Caco-2 (cell line): ENCODE measurements around the gene SYT8. TPM values are rescaled to one million over a fixed set of nuclear protein-coding genes. Genes with fewer than 3 reads are reported as not detected.

Experiments used
- BruUV-seq: library from RNA; stranded (reverse); fragments of 400-500 nt; replicated peaks from 2 replicates; lab custom pipeline; 2021; lab: Mats Ljungman, UMichigan
- CTCF ChIA-PET: fragments of 300-600 bp; sonication (Branson Sonifier 250); formaldehyde crosslinking; loops from one replicate; lab custom pipeline; 2022; ENCODE audit warnings: antibody characterized with exemption; lab: Charles Lee
- POLR2A ChIA-PET: fragments of 300-600 bp; sonication (Branson Sonifier 250); formaldehyde crosslinking; loops from one replicate; lab custom pipeline; 2022; ENCODE audit warnings: antibody characterized with exemption; lab: Charles Lee
- DNase-seq, 2 experiments: peaks; one replicate each; pipeline versions ENCODE4 v3.0.0 to v3.0.0-alpha.2; 2020 to 2022
- H3K27me3 ChIP-seq: replicated peaks from 2 replicates; pipeline ENCODE4 v1.6.0; 2011; ENCODE audit warnings: low read length; ENCODE audit not compliant: control insufficient read depth, insufficient read depth
- H3K36me3 ChIP-seq: 2 replicates; pipeline ENCODE4 v1.5.1; 2011; ENCODE audit warnings: low read length; ENCODE audit not compliant: control insufficient read depth, insufficient read depth
- H3K4me1 ChIP-seq: fragments of 250-450 bp; sonication (Bioruptor Pico); 2 replicates; pipeline ENCODE4 v1.5.1; 2020; ENCODE audit warnings: mild to moderate bottlenecking
- H3K4me3 ChIP-seq: 2 replicates; pipeline ENCODE4 v1.5.1; 2011; ENCODE audit warnings: low read depth, mild to moderate bottlenecking, control low read depth, low read length
- H3K9me3 ChIP-seq: fragments of 250-450 bp; sonication (Bioruptor Pico); 2 replicates; pipeline ENCODE4 v1.5.1; 2020; ENCODE audit warnings: mild to moderate bottlenecking, moderate library complexity
- H3K27ac Mint-ChIP-seq: one replicate; pipeline ENCODE4 v1.8.0; 2022; ENCODE audit warnings: mixed read lengths; ENCODE audit not compliant: unreplicated experiment
- H3K27me3 Mint-ChIP-seq: one replicate; pipeline ENCODE4 v1.8.0; 2022; ENCODE audit warnings: mixed read lengths; ENCODE audit not compliant: insufficient read depth, unreplicated experiment
- H3K36me3 Mint-ChIP-seq: one replicate; pipeline ENCODE4 v1.8.0; 2022; ENCODE audit warnings: mild to moderate bottlenecking, mixed read lengths; ENCODE audit not compliant: insufficient read depth, unreplicated experiment
- H3K4me1 Mint-ChIP-seq: one replicate; pipeline ENCODE4 v1.8.0; 2022; ENCODE audit warnings: low read depth, mixed read lengths; ENCODE audit not compliant: unreplicated experiment
- H3K4me3 Mint-ChIP-seq: one replicate; pipeline ENCODE4 v1.8.0; 2022; ENCODE audit warnings: mild to moderate bottlenecking, moderate library complexity, mixed read lengths; ENCODE audit not compliant: unreplicated experiment
- H3K9me3 Mint-ChIP-seq: one replicate; pipeline ENCODE4 v1.8.0; 2022; ENCODE audit warnings: mixed read lengths; ENCODE audit not compliant: unreplicated experiment
- CTCF ChIP-seq, 2 experiments: fragments of 200-600 bp in 1 of 2; IDR thresholded peaks; 1 replicate in 1 of 2; 2 replicates in 1 of 2; pipeline versions ENCODE4 v1.5.1 to v1.8.0; 2011 to 2022; ENCODE audit warnings: antibody characterized with exemption in 1 of 2, control low read depth in 1 of 2, inconsistent platforms in 1 of 2, low read depth in 1 of 2, low read length in 1 of 2, mild to moderate bottlenecking in 1 of 2, moderate library complexity in 1 of 2; ENCODE audit not compliant: insufficient read depth in 1 of 2, severe bottlenecking in 1 of 2, unreplicated experiment in 1 of 2
- intact Hi-C: fragments of 100-400 bp; cut with micrococcal nuclease; formaldehyde crosslinking; loops from one replicate; pipeline ENCODE4 v1.10.0; 2022; ENCODE audit not compliant: unreplicated experiment
- total RNA-seq: library from RNA; stranded (reverse); gene quantifications from 2 replicates; pipeline ENCODE4 v1.2.3, GENCODE V29; 2022

Gene SYT8
- total RNA-seq, 1 experiment from 2014 or later: 14.9 TPM

- Mint-ChIP-seq H3K9me3 (no peaks in the 10 kb centered on the region), H3K27ac (no peak overlapping the region), H3K27me3 (no peaks in the 10 kb centered on the region), H3K36me3 (no peaks in the 10 kb centered on the region), H3K4me3 (no peak overlapping the region), H3K4me1 (no peaks in the 10 kb centered on the region)
- CTCF ChIA-PET: no interaction called here
- Histone ChIP-seq H3K4me3 (no peak overlapping the region), H3K36me3 (no peaks in the 10 kb centered on the region), H3K27me3 (no peaks in the 10 kb centered on the region), H3K9me3 (no peaks in the 10 kb centered on the region), H3K4me1 (peaks cover 7% of the 10 kb centered on the region)
- BruUV-seq: no TSS peak
- no peak for DNase-seq
- POLR2A ChIA-PET: no interaction called here
- no peak for TF ChIP-seq CTCF (IDR thresholded peaks at IDR 0.05; ENCODE audit: insufficient read depth in 1 of 2, low read depth in 1 of 2, low read length in 1 of 2, severe bottlenecking in 1 of 2, unreplicated experiment in 1 of 2)
- intact Hi-C loops: no loop called here
These were observed 30.3 kb downstream of the SYT8 start for GRCh38 chr11:1864831-1865665.

GRCh38 chr11:1866226-1866625 is 31.4 kb downstream of the SYT8 start:
- ChIA-PET POLR2A (no interaction called here), CTCF (interaction anchor here (0.6 kb wide), 1 partner anchor 16 kb away, joined by 3 read pairs; no protein-coding TSS in a partner anchor)
- Mint-ChIP-seq H3K4me3 (no peak overlapping the region), H3K4me1 (no peaks in the 10 kb centered on the region), H3K27ac (no peak overlapping the region), H3K27me3 (peaks cover 2% of the 10 kb centered on the region), H3K36me3 (no peaks in the 10 kb centered on the region), H3K9me3 (no peaks in the 10 kb centered on the region)
- Histone ChIP-seq H3K9me3 (no peaks in the 10 kb centered on the region), H3K4me1 (peaks cover 7% of the 10 kb centered on the region), H3K27me3 (no peaks in the 10 kb centered on the region; the same call in 1 of the 2 replicates), H3K4me3 (no peak overlapping the region), H3K36me3 (no peaks in the 10 kb centered on the region)
- BruUV-seq: no TSS peak
- DNase-seq: no peak
- TF ChIP-seq CTCF (IDR thresholded peaks at IDR 0.05; ENCODE audit: insufficient read depth in 1 of 2, low read depth in 1 of 2, low read length in 1 of 2, severe bottlenecking in 1 of 2, unreplicated experiment in 1 of 2): no peak
- intact Hi-C loops: no loop called here

- no peak overlapping the region for H3K4me3 Mint-ChIP-seq
- no peak for DNase-seq
- no peaks in the 10 kb centered on the region for H3K4me1 Mint-ChIP-seq
- H3K36me3 Mint-ChIP-seq: no peaks in the 10 kb centered on the region
- intact Hi-C loops: no loop called here
- ChIA-PET POLR2A (no interaction called here), CTCF (interaction anchor here (0.6 to 1.5 kb wide), 3 partner anchors 16 to 119 kb away, joined by 3 to 5 read pairs (median 4); no protein-coding TSS in a partner anchor)
- no TSS peak for BruUV-seq
- H3K36me3 ChIP-seq: no peaks in the 10 kb centered on the region
- H3K27ac Mint-ChIP-seq: no peak overlapping the region
- no peak for TF ChIP-seq CTCF (IDR thresholded peaks at IDR 0.05; ENCODE audit: insufficient read depth in 1 of 2, low read depth in 1 of 2, low read length in 1 of 2, severe bottlenecking in 1 of 2, unreplicated experiment in 1 of 2)
- H3K27me3 ChIP-seq: no peaks in the 10 kb centered on the region; the same call in 1 of the 2 replicates
- H3K4me3 ChIP-seq: no peak overlapping the region
- no peaks in the 10 kb centered on the region for H3K9me3 Mint-ChIP-seq
- H3K4me1 ChIP-seq: peaks cover 7% of the 10 kb centered on the region
- H3K9me3 ChIP-seq: no peaks in the 10 kb centered on the region
- peaks cover 2% of the 10 kb centered on the region for H3K27me3 Mint-ChIP-seq
These were observed 32.0 kb downstream of the SYT8 start for GRCh38 chr11:1866776-1867175.
